Measurements from ENCODE around the gene HMMR. TPM values are rescaled to one million over a fixed set of nuclear protein-coding genes. Genes with fewer than 3 reads are reported as not detected.
"Not testable (repeated sequence)": the region's sequence is repeated elsewhere in the genome, so short reads cannot be mapped to it uniquely, and the experiment has no call there.

Gene HMMR

DNA sequence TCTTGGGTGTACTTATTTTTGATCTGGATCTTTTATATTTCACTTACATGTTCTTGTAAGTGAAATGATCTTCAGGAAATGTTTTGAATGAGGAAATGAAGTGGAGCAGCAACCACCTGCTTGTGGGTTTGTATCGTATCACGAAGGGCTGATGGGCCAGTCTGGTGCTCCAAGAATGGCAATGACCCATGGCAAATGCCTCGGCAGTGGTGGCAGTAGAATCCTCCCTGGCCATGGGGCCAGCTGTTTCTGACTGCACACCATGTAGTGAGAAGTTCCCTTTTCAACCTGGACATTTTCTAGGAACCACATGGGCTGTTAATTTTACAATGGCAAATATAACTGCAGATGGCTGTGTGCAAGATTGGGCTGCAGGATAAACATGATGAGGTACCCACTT lies 74.9 kb downstream of the HMMR start:
- H3K4me3 ChIP-seq (ENCODE audit: low read length in 2 of 2) = no peak overlapping the region
- no peaks in the 10 kb centered on the region for H3K79me1 ChIP-seq (ENCODE audit: low read depth, low read length)

DNA sequence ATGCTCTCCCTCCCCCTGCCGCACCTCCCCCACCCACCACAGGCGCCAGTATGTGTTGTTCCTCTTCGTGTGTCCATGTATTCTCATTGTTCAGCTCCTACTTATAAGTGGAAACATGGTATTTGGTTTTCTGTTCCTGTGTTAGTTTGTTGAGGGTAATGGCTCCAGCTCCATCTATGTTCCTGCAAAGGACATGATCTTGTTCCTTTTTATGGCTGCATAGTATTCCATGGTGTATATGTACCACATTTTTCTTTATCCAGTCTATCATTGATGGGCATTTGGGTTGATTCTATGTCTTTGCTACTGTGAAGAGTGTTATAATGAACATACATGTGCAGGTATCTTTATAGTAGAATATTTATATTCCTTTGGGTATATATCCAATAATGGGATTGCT lies 76.0 kb downstream of the HMMR start:
- H3K18ac ChIP-seq (ENCODE audit: low read length); H3K4me2 ChIP-seq (ENCODE audit: insufficient read depth, low read length, poor library complexity, severe bottlenecking); H3K23ac ChIP-seq (ENCODE audit: low read depth, low read length, poor library complexity); H3K14ac ChIP-seq (ENCODE audit: low read length); H2BK120ac ChIP-seq (ENCODE audit: low read depth, low read length); H4K8ac ChIP-seq (ENCODE audit: low read depth, low read length); H3K36me3 ChIP-seq (replicated peaks in 1 of 2; ENCODE audit: control insufficient read depth in 2 of 2, insufficient read depth in 2 of 2, low read length in 2 of 2); H2BK15ac ChIP-seq (ENCODE audit: low read length); H2AK5ac ChIP-seq (ENCODE audit: low read depth, low read length); DNase-seq (ENCODE audit: low spot score); H3K4ac ChIP-seq (ENCODE audit: low read length); H3K27ac ChIP-seq (replicated peaks; ENCODE audit: low read length); H4K91ac ChIP-seq (ENCODE audit: low read depth, low read length, poor library complexity); H2BK12ac ChIP-seq (ENCODE audit: low read length); H3K79me1 ChIP-seq (ENCODE audit: low read depth, low read length); H3K9me3 ChIP-seq (replicated peaks in 1 of 2; ENCODE audit: control insufficient read depth in 2 of 2, insufficient read depth in 1 of 2, low read depth in 1 of 2, low read length in 2 of 2); H3K4me3 ChIP-seq (ENCODE audit: low read length in 2 of 2); H2AFZ ChIP-seq (ENCODE audit: low read length); H2BK5ac ChIP-seq (ENCODE audit: low read length); H3K27me3 ChIP-seq (ENCODE audit: control insufficient read depth in 3 of 3, insufficient read depth in 3 of 3, low read depth in 1 of 3, low read length in 3 of 3); H3K4me1 ChIP-seq (ENCODE audit: control insufficient read depth in 2 of 2, insufficient read depth in 1 of 2, low read depth in 1 of 2, low read length in 2 of 2); H3K9ac ChIP-seq (ENCODE audit: low read depth, low read length, poor library complexity): not testable (repeated sequence)
- WGBS, 2 donors (ENCODE audit: extremely low coverage in 2 of 2, insufficient read length in 2 of 2, insufficient replicate concordance in 1 of 2) = no CpG with 5 or more reads among the region's 3 CpGs

More for the DNA sequence above, 74.9 kb downstream of the HMMR start:
- Histone ChIP-seq H2BK120ac (ENCODE audit: low read depth, low read length) (no peak overlapping the region), H3K9me3 (replicated peaks in 1 of 2; ENCODE audit: control insufficient read depth in 2 of 2, insufficient read depth in 1 of 2, low read depth in 1 of 2, low read length in 2 of 2) (no peaks in the 10 kb centered on the region), H3K4ac (ENCODE audit: low read length) (no peak overlapping the region), H3K4me1 (ENCODE audit: control insufficient read depth in 2 of 2, insufficient read depth in 1 of 2, low read depth in 1 of 2, low read length in 2 of 2) (peaks cover 0 to 4% of the 10 kb centered on the region in 2 donors), H3K27ac (replicated peaks; ENCODE audit: low read length) (no peak overlapping the region), H3K18ac (ENCODE audit: low read length) (no peak overlapping the region), H2BK12ac (ENCODE audit: low read length) (no peak overlapping the region), H3K23ac (ENCODE audit: low read depth, low read length, poor library complexity) (no peak overlapping the region), H4K91ac (ENCODE audit: low read depth, low read length, poor library complexity) (no peak overlapping the region), H3K36me3 (replicated peaks in 1 of 2; ENCODE audit: control insufficient read depth in 2 of 2, insufficient read depth in 2 of 2, low read length in 2 of 2) (no peaks in the 10 kb centered on the region), H2AFZ (ENCODE audit: low read length) (no peak overlapping the region), H2BK15ac (ENCODE audit: low read length) (no peak overlapping the region), H3K14ac (ENCODE audit: low read length) (no peak overlapping the region), H3K27me3 (ENCODE audit: control insufficient read depth in 3 of 3, insufficient read depth in 3 of 3, low read depth in 1 of 3, low read length in 3 of 3) (no peaks in the 10 kb centered on the region), H2BK5ac (ENCODE audit: low read length) (no peak overlapping the region), H3K9ac (ENCODE audit: low read depth, low read length, poor library complexity) (no peak overlapping the region), H2AK5ac (ENCODE audit: low read depth, low read length) (no peak overlapping the region), H4K8ac (ENCODE audit: low read depth, low read length) (no peak overlapping the region), H3K4me2 (ENCODE audit: insufficient read depth, low read length, poor library complexity, severe bottlenecking) (no peak overlapping the region)
- DNase-seq (ENCODE audit: low spot score) = no peak
- WGBS, 2 donors (ENCODE audit: extremely low coverage in 2 of 2, insufficient read length in 2 of 2, insufficient replicate concordance in 1 of 2) = no CpG with 5 or more reads among the region's 3 CpGs

GRCh38 chr5:163540696-163541095 lies 80.3 kb downstream of the HMMR start:
- no CpG with 5 or more reads among the region's 1 CpG for WGBS, 2 donors (ENCODE audit: extremely low coverage in 2 of 2, insufficient read length in 2 of 2, insufficient replicate concordance in 1 of 2)
- no peak overlapping the region for H4K91ac ChIP-seq (ENCODE audit: low read depth, low read length, poor library complexity)
- DNase-seq (ENCODE audit: low spot score) = no peak

More at GRCh38 chr5:163540696-163541095, 80.3 kb downstream of the HMMR start:
- Histone ChIP-seq H3K18ac (ENCODE audit: low read length) (no peak overlapping the region), H3K4me3 (ENCODE audit: low read length in 2 of 2) (no peak overlapping the region), H3K14ac (ENCODE audit: low read length) (no peak overlapping the region), H3K79me1 (ENCODE audit: low read depth, low read length) (no peaks in the 10 kb centered on the region), H3K4ac (ENCODE audit: low read length) (no peak overlapping the region), H3K9me3 (replicated peaks in 1 of 2; ENCODE audit: control insufficient read depth in 2 of 2, insufficient read depth in 1 of 2, low read depth in 1 of 2, low read length in 2 of 2) (no peaks in the 10 kb centered on the region), H3K27ac (replicated peaks; ENCODE audit: low read length) (no peak overlapping the region), H4K8ac (ENCODE audit: low read depth, low read length) (no peak overlapping the region), H2AK5ac (ENCODE audit: low read depth, low read length) (no peak overlapping the region), H2BK15ac (ENCODE audit: low read length) (no peak overlapping the region), H3K9ac (ENCODE audit: low read depth, low read length, poor library complexity) (no peak overlapping the region), H2BK120ac (ENCODE audit: low read depth, low read length) (no peak overlapping the region), H3K27me3 (ENCODE audit: control insufficient read depth in 3 of 3, insufficient read depth in 3 of 3, low read depth in 1 of 3, low read length in 3 of 3) (peaks cover 0 to 3% (median 0%) of the 10 kb centered on the region in 3 experiments), H2BK5ac (ENCODE audit: low read length) (no peak overlapping the region), H2BK12ac (ENCODE audit: low read length) (no peak overlapping the region), H3K23ac (ENCODE audit: low read depth, low read length, poor library complexity) (no peak overlapping the region), H3K36me3 (replicated peaks in 1 of 2; ENCODE audit: control insufficient read depth in 2 of 2, insufficient read depth in 2 of 2, low read length in 2 of 2) (no peaks in the 10 kb centered on the region), H2AFZ (ENCODE audit: low read length) (no peak overlapping the region), H3K4me1 (ENCODE audit: control insufficient read depth in 2 of 2, insufficient read depth in 1 of 2, low read depth in 1 of 2, low read length in 2 of 2) (no peaks in the 10 kb centered on the region), H3K4me2 (ENCODE audit: insufficient read depth, low read length, poor library complexity, severe bottlenecking) (no peak overlapping the region)

Small RNAs within 50 kb of the gene (small RNA-seq; reads per million reads assigned to genes)
- gene AC008723.1 (ENCODE audit: insufficient read depth) = not detected
